ENCODE results near the gene FERMT2. TPM values are rescaled to one million over a fixed set of nuclear protein-coding genes. Genes with fewer than 3 reads are reported as not detected.

FERMT2 gene
- total RNA-seq, 2 experiments from 2014 or later = 0.41 to 1.9 TPM

- ATAC-seq = no peak
- Mint-ChIP-seq H3K27me3 (peaks cover 44% of the 10 kb centered on the region), H3K36me3 (no peaks in the 10 kb centered on the region), H3K9me3 (ENCODE audit: low read depth) (no peaks in the 10 kb centered on the region), H3K4me1 (peaks cover 14% of the 10 kb centered on the region), H3K27ac (no peak overlapping the region), H3K4me3 (no peak overlapping the region)
- no peak for DNase-seq
- CTCF ChIA-PET = interaction anchor here (0.6 to 1.5 kb wide), 2 partner anchors 9 to 341 kb away, joined by 3 read pairs; no protein-coding TSS in a partner anchor
These were observed 3.7 kb upstream of the FERMT2 start for GRCh38 chr14:52954346-52955214.

GRCh38 chr14:52951681-52952554 lies 1.1 kb upstream of the FERMT2 start:
- Mint-ChIP-seq H3K27ac (no peak overlapping the region), H3K36me3 (no peaks in the 10 kb centered on the region), H3K4me1 (peaks cover 18% of the 10 kb centered on the region), H3K4me3 (peak overlapping the region; percentile 41), H3K9me3 (ENCODE audit: low read depth) (no peaks in the 10 kb centered on the region), H3K27me3 (peaks cover 66% of the 10 kb centered on the region)
- no peak for ATAC-seq
- DNase-seq = no peak
- CTCF ChIA-PET = interaction anchor here (0.9 to 1.7 kb wide), 5 partner anchors 9 to 127 kb away, joined by 3 to 8 read pairs (median 3); no protein-coding TSS in a partner anchor

- peaks cover 69% of the 10 kb centered on the region for H3K27me3 Mint-ChIP-seq
- CTCF ChIA-PET = no interaction called here
- H3K4me1 Mint-ChIP-seq = peaks cover 18% of the 10 kb centered on the region
- H3K27ac Mint-ChIP-seq = no peak overlapping the region
- peak overlapping the region; percentile 83 for H3K4me3 Mint-ChIP-seq
- H3K9me3 Mint-ChIP-seq (ENCODE audit: low read depth) = no peaks in the 10 kb centered on the region
- DNase-seq (no peak), ATAC-seq (peak; percentile 54)
- H3K36me3 Mint-ChIP-seq = no peaks in the 10 kb centered on the region
These were observed 396 bp downstream of the FERMT2 start for GRCh38 chr14:52950410-52950897.

GRCh38 chr14:52949711-52950409 lies 990 bp downstream of the FERMT2 start:
- no peaks in the 10 kb centered on the region for H3K9me3 Mint-ChIP-seq (ENCODE audit: low read depth)
- no peak for DNase-seq
- CTCF ChIA-PET = no interaction called here
- H3K27me3 Mint-ChIP-seq = peaks cover 65% of the 10 kb centered on the region
- H3K4me1 Mint-ChIP-seq = peaks cover 18% of the 10 kb centered on the region
- peak overlapping the region; percentile 83 for H3K4me3 Mint-ChIP-seq
- H3K27ac Mint-ChIP-seq = no peak overlapping the region
- ATAC-seq = peak; percentile 18
- no peaks in the 10 kb centered on the region for H3K36me3 Mint-ChIP-seq

GRCh38 chr14:52949249-52949648 lies 1.6 kb downstream of the FERMT2 start:
- CTCF ChIA-PET = interaction anchor here (0.8 to 1.4 kb wide), 5 partner anchors 12 to 381 kb away, joined by 3 to 4 read pairs (median 4); no protein-coding TSS in a partner anchor
- H3K27ac Mint-ChIP-seq = no peak overlapping the region
- peak overlapping the region; percentile 83 for H3K4me3 Mint-ChIP-seq
- no peaks in the 10 kb centered on the region for H3K36me3 Mint-ChIP-seq
- ATAC-seq = no peak
- peaks cover 60% of the 10 kb centered on the region for H3K27me3 Mint-ChIP-seq
- no peaks in the 10 kb centered on the region for H3K9me3 Mint-ChIP-seq (ENCODE audit: low read depth)
- H3K4me1 Mint-ChIP-seq = peaks cover 18% of the 10 kb centered on the region
- DNase-seq = no peak

GRCh38 chr14:52948836-52949235 lies 2.0 kb downstream of the FERMT2 start:
- Mint-ChIP-seq H3K27ac (no peak overlapping the region), H3K9me3 (ENCODE audit: low read depth) (no peaks in the 10 kb centered on the region), H3K27me3 (peaks cover 57% of the 10 kb centered on the region), H3K4me1 (peaks cover 18% of the 10 kb centered on the region), H3K4me3 (no peak overlapping the region), H3K36me3 (no peaks in the 10 kb centered on the region)
- DNase-seq (no peak), ATAC-seq (no peak)
- CTCF ChIA-PET = interaction anchor here (0.8 to 1.4 kb wide), 5 partner anchors 12 to 381 kb away, joined by 3 to 4 read pairs (median 4); no protein-coding TSS in a partner anchor

- DNase-seq (no peak), ATAC-seq (no peak)
- H3K9me3 Mint-ChIP-seq (ENCODE audit: low read depth) = no peaks in the 10 kb centered on the region
- CTCF ChIA-PET = interaction anchor here (1.4 kb wide), 1 partner anchor 123 kb away, joined by 4 read pairs; no protein-coding TSS in a partner anchor
- H3K27ac Mint-ChIP-seq = no peak overlapping the region
- no peaks in the 10 kb centered on the region for H3K36me3 Mint-ChIP-seq
- no peak overlapping the region for H3K4me3 Mint-ChIP-seq
- peaks cover 52% of the 10 kb centered on the region for H3K27me3 Mint-ChIP-seq
- H3K4me1 Mint-ChIP-seq = peaks cover 18% of the 10 kb centered on the region
These were observed 2.8 kb downstream of the FERMT2 start for GRCh38 chr14:52948039-52948438.

- Mint-ChIP-seq H3K4me1 (peaks cover under 1% of the 10 kb centered on the region), H3K27ac (no peak overlapping the region), H3K9me3 (ENCODE audit: low read depth) (no peaks in the 10 kb centered on the region), H3K36me3 (no peaks in the 10 kb centered on the region), H3K4me3 (no peak overlapping the region), H3K27me3 (peaks cover 26% of the 10 kb centered on the region)
- CTCF ChIA-PET = no interaction called here
- no peak for ATAC-seq
- no peak for DNase-seq
These were observed 6.6 kb downstream of the FERMT2 start for GRCh38 chr14:52944254-52944653.

GRCh38 chr14:52939427-52939826 lies 11.4 kb downstream of the FERMT2 start:
- CTCF ChIA-PET = no interaction called here
- ATAC-seq (no peak), DNase-seq (no peak)
- Mint-ChIP-seq H3K36me3 (no peaks in the 10 kb centered on the region), H3K27me3 (peaks cover 18% of the 10 kb centered on the region), H3K9me3 (ENCODE audit: low read depth) (no peaks in the 10 kb centered on the region), H3K4me3 (no peak overlapping the region), H3K27ac (no peak overlapping the region), H3K4me1 (no peaks in the 10 kb centered on the region)

- no peaks in the 10 kb centered on the region for H3K4me1 Mint-ChIP-seq
- no peak overlapping the region for H3K4me3 Mint-ChIP-seq
- no peak for ATAC-seq
- CTCF ChIA-PET = no interaction called here
- no peaks in the 10 kb centered on the region for H3K9me3 Mint-ChIP-seq (ENCODE audit: low read depth)
- H3K36me3 Mint-ChIP-seq = no peaks in the 10 kb centered on the region
- no peak overlapping the region for H3K27ac Mint-ChIP-seq
- H3K27me3 Mint-ChIP-seq = peaks cover 19% of the 10 kb centered on the region
- no peak for DNase-seq
These were observed 13.0 kb downstream of the FERMT2 start for GRCh38 chr14:52937869-52938268.

- Mint-ChIP-seq H3K4me1 (no peaks in the 10 kb centered on the region), H3K27me3 (peaks cover 19% of the 10 kb centered on the region), H3K36me3 (no peaks in the 10 kb centered on the region), H3K4me3 (no peak overlapping the region), H3K9me3 (ENCODE audit: low read depth) (no peaks in the 10 kb centered on the region), H3K27ac (no peak overlapping the region)
- DNase-seq = no peak
- CTCF ChIA-PET = no interaction called here
- no peak for ATAC-seq
These were observed 13.5 kb downstream of the FERMT2 start for GRCh38 chr14:52937306-52937705.

GRCh38 chr14:52936437-52936836 lies 14.4 kb downstream of the FERMT2 start:
- CTCF ChIA-PET = interaction anchor here (1.4 kb wide), 1 partner anchor 16 kb away, joined by 3 read pairs; no protein-coding TSS in a partner anchor
- H3K4me1 Mint-ChIP-seq = no peaks in the 10 kb centered on the region
- no peak overlapping the region for H3K4me3 Mint-ChIP-seq
- no peak for DNase-seq
- peaks cover 19% of the 10 kb centered on the region for H3K27me3 Mint-ChIP-seq
- no peaks in the 10 kb centered on the region for H3K36me3 Mint-ChIP-seq
- no peaks in the 10 kb centered on the region for H3K9me3 Mint-ChIP-seq (ENCODE audit: low read depth)
- H3K27ac Mint-ChIP-seq = no peak overlapping the region
- ATAC-seq = no peak

- CTCF ChIA-PET = interaction anchor here (1.4 to 1.8 kb wide), 2 partner anchors 16 to 25 kb away, joined by 3 to 4 read pairs; no protein-coding TSS in a partner anchor
- H3K27me3 Mint-ChIP-seq = peaks cover 20% of the 10 kb centered on the region
- H3K36me3 Mint-ChIP-seq = no peaks in the 10 kb centered on the region
These were observed 15.0 kb downstream of the FERMT2 start for GRCh38 chr14:52935833-52936232.

More at GRCh38 chr14:52935833-52936232, 15.0 kb downstream of the FERMT2 start:
- no peak for ATAC-seq
- H3K27ac Mint-ChIP-seq = no peak overlapping the region
- no peaks in the 10 kb centered on the region for H3K9me3 Mint-ChIP-seq (ENCODE audit: low read depth)
- H3K4me1 Mint-ChIP-seq = no peaks in the 10 kb centered on the region
- no peak overlapping the region for H3K4me3 Mint-ChIP-seq
- DNase-seq = no peak
